ENCODE data around the gene DLD. TPM values are rescaled to one million over a fixed set of nuclear protein-coding genes. Genes with fewer than 3 reads are reported as not detected.

Gene DLD
- total and polyA plus RNA-seq, 2 of the 13 experiments (the other 11 are each of a cell fraction or from before 2014, with no cell fraction given), result 56.8 to 95.2 TPM

DNA sequence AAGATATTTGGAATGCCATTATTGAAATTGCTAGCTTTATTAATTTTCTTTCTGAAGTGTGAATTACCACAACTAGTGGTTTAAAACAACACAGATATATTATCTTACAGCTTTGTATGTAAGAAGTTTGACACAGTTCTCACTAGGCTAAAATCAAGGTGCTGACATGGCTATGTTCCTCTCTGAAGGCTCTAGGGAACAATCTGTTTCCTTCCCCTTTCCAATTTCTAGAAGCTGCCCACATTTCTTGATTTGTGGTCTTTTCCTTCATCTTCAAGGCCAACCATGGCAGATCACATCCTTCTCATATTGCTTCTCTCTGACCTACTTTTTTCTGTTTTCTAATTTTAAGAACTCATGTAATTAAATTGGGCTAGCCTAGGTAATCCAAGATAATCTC, 44.7 kb upstream of the DLD start:
- in situ Hi-C loops (cut with HindIII; ENCODE audit: extremely low pct_ligation_motif_present, low pct_unique_long_range_greater_than_20kb) (no loop called here), intact Hi-C loops (cut with micrococcal nuclease; ENCODE audit: unreplicated experiment) (no loop called here)
- Histone ChIP-seq H3K4me2 (ENCODE audit: low read depth, low read length) (no peak overlapping the region), H3K36me3 (replicated peaks in 1 of 2; ENCODE audit: control insufficient read depth in 1 of 2, insufficient read depth in 2 of 2, low read length in 2 of 2) (no peaks in the 10 kb centered on the region), H3K9me3 (ENCODE audit: low read length) (no peaks in the 10 kb centered on the region), H3K4me3 (replicated peaks in 1 of 3; ENCODE audit: insufficient read depth in 1 of 3, low read depth in 2 of 3, low read length in 3 of 3) (no peak overlapping the region), H2AFZ (ENCODE audit: low read length) (no peak overlapping the region), H3K9ac (ENCODE audit: insufficient read depth, low read depth, low read length) (no peak overlapping the region), H3K79me2 (ENCODE audit: insufficient read depth, low read length) (no peaks in the 10 kb centered on the region), H3K27me3 (ENCODE audit: control insufficient read depth in 1 of 2, insufficient read depth in 2 of 2, low read length in 2 of 2) (peaks cover 0 to 17% of the 10 kb centered on the region in 2 experiments; a peak in 3 of 5 replicates), H3K27ac (ENCODE audit: extremely low read length, insufficient read depth, low read length) (no peak overlapping the region), H4K20me1 (ENCODE audit: insufficient read depth, low read length) (no peaks in the 10 kb centered on the region), H3K4me1 (ENCODE audit: insufficient read depth, low read length) (0 out of 2 replicates have a peak, but pooled peaks cover 5% of the 10 kb centered on the region)
- FAIRE-seq (no peak), DNase-seq (ENCODE audit: low spot score) (no peak), ATAC-seq (no peak)
- BruUV-seq (replicated peaks), result no TSS peak
- TF ChIP-seq ZNF883 (CRISPR knock-in tag; IDR thresholded peaks at IDR 0.05; ENCODE audit: not compliant biosample characterization) (no peak), MXI1 (IDR thresholded peaks at IDR 0.05; ENCODE audit: borderline replicate concordance, low read depth, low read length) (no peak), CBX2 (IDR thresholded peaks at IDR 0.05; ENCODE audit: low read depth, low read length) (no peak), CBX2 (CRISPR knock-in tag; IDR thresholded peaks at IDR 0.05; ENCODE audit: low read depth) (no peak), ZNF776 (CRISPR knock-in tag; IDR thresholded peaks at IDR 0.05) (no peak), TCF7 (IDR thresholded peaks at IDR 0.05; ENCODE audit: low read depth) (no peak), ZNF598 (CRISPR knock-in tag; IDR thresholded peaks at IDR 0.05; ENCODE audit: borderline replicate concordance) (no peak), ZNF274 (CRISPR knock-in tag; IDR thresholded peaks at IDR 0.05) (no peak), KDM4B (CRISPR knock-in tag; IDR thresholded peaks at IDR 0.05) (no peak), ZNF746 (CRISPR knock-in tag; IDR thresholded peaks at IDR 0.05) (no peak), ATF7 (IDR thresholded peaks at IDR 0.05) (no peak), ATF7 (CRISPR knock-in tag; IDR thresholded peaks at IDR 0.05) (no peak), HOXD1 (CRISPR knock-in tag; IDR thresholded peaks at IDR 0.05) (no peak), KMT2A (CRISPR knock-in tag; IDR thresholded peaks at IDR 0.05) (no peak)
- TF ChIP-seq, protein P1, sequence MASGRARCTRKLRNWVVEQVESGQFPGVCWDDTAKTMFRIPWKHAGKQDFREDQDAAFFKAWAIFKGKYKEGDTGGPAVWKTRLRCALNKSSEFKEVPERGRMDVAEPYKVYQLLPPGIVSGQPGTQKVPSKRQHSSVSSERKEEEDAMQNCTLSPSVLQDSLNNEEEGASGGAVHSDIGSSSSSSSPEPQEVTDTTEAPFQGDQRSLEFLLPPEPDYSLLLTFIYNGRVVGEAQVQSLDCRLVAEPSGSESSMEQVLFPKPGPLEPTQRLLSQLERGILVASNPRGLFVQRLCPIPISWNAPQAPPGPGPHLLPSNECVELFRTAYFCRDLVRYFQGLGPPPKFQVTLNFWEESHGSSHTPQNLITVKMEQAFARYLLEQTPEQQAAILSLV (CRISPR knock-in tag; IDR thresholded peaks at IDR 0.05; ENCODE audit: borderline replicate concordance), result no peak
- TF ChIP-seq, protein P2, sequence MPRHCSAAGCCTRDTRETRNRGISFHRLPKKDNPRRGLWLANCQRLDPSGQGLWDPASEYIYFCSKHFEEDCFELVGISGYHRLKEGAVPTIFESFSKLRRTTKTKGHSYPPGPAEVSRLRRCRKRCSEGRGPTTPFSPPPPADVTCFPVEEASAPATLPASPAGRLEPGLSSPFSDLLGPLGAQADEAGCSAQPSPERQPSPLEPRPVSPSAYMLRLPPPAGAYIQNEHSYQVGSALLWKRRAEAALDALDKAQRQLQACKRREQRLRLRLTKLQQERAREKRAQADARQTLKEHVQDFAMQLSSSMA (CRISPR knock-in tag; IDR thresholded peaks at IDR 0.05), result no peak
- ChIA-PET POLR2A (interaction anchor here (0.9 kb wide), 1 partner anchor 103 kb away, joined by 3 read pairs; no protein-coding TSS in a partner anchor), CTCF (ENCODE audit: low intra/inter-chr PET ratio, low total read pairs) (no interaction called here)

Measured in HepG2 (cell line).